Right ventricle myocardium inferior (tissue), 1 donor: ENCODE data around the gene GALNTL6. TPM values are rescaled to one million over a fixed set of nuclear protein-coding genes. Genes with fewer than 3 reads are reported as not detected.

Source experiments
- ATAC-seq: fragments of 200-7000 bp; cut with Tn5 transposase; one replicate; pipeline ENCODE4 v1.9.1; 2020; ENCODE audit warnings: mild to moderate bottlenecking, moderate library complexity
- DNase-seq: peaks from one replicate; pipeline ENCODE4 v3.0.0; 2021; ENCODE audit errors: missing footprints
- intact Hi-C: fragments of 100-400 bp; cut with DNase I; formaldehyde crosslinking; loops from one replicate; pipeline ENCODE4 v1.11.0; 2022
- total RNA-seq: library from RNA; stranded (reverse); fragmentation: NEBNext Ultra II Directional; extraction: Animal tissue kit (Norgen Biotek cat#: 25700); gene quantifications from one replicate; pipeline ENCODE4 v1.2.1, GENCODE V29; 2021
- donor health status: DM: no; HTN: yes; CAD: no; lungs with severe emphysema.

The GALNTL6 gene
- total RNA-seq, 1 donor from 2014 or later, result not detected

GRCh38 chr4:172153719-172154118 lies 340.5 kb downstream of the GALNTL6 start:
- no peak for DNase-seq
- intact Hi-C loops, result no loop called here
- no peak for ATAC-seq

- ATAC-seq (no peak), DNase-seq (no peak)
- intact Hi-C loops, result no loop called here
Observed at GRCh38 chr4:172155838-172156345, 342.7 kb downstream of the GALNTL6 start.

GRCh38 chr4:172157946-172158345 lies 344.7 kb downstream of the GALNTL6 start:
- ATAC-seq, result no peak
- intact Hi-C loops, result no loop called here

GRCh38 chr4:172163215-172163614 lies 350.0 kb downstream of the GALNTL6 start:
- intact Hi-C loops, result no loop called here
- no peak for DNase-seq
- ATAC-seq, result no peak

More at GRCh38 chr4:172157946-172158345, 344.7 kb downstream of the GALNTL6 start:
- DNase-seq, result no peak

- DNase-seq, result no peak
Observed at GRCh38 chr4:172168888-172169287, 355.7 kb downstream of the GALNTL6 start.

GRCh38 chr4:172169871-172170270 lies 356.7 kb downstream of the GALNTL6 start:
- ATAC-seq, result no peak
- intact Hi-C loops, result no loop called here
- DNase-seq, result no peak

More at GRCh38 chr4:172168888-172169287, 355.7 kb downstream of the GALNTL6 start:
- intact Hi-C loops, result no loop called here
- no peak for ATAC-seq

- intact Hi-C loops, result no loop called here
- DNase-seq (no peak), ATAC-seq (no peak)
Observed at GRCh38 chr4:172173206-172173605, 360.0 kb downstream of the GALNTL6 start.

- no peak for ATAC-seq
- no peak for DNase-seq
- intact Hi-C loops, result no loop called here
Observed at GRCh38 chr4:172177382-172177781, 364.2 kb downstream of the GALNTL6 start.

GRCh38 chr4:172188248-172188988 lies 375.2 kb downstream of the GALNTL6 start:
- intact Hi-C loops, result no loop called here
- DNase-seq (no peak), ATAC-seq (no peak)

- no peak for DNase-seq
- intact Hi-C loops, result loop anchor here (5.0 kb wide), 1 partner anchor 355 kb away; no protein-coding TSS in a partner anchor
- no peak for ATAC-seq
Observed at GRCh38 chr4:172202480-172203076, 389.4 kb downstream of the GALNTL6 start.

- ATAC-seq (no peak), DNase-seq (no peak)
- intact Hi-C loops, result no loop called here
Observed at GRCh38 chr4:172207258-172207657, 394.1 kb downstream of the GALNTL6 start.

- intact Hi-C loops, result no loop called here
- DNase-seq (no peak), ATAC-seq (no peak)
Observed at GRCh38 chr4:172207886-172208285, 394.7 kb downstream of the GALNTL6 start.

- no peak for DNase-seq
- no peak for ATAC-seq
- intact Hi-C loops, result no loop called here
Observed at GRCh38 chr4:172220679-172221078, 407.5 kb downstream of the GALNTL6 start.

- DNase-seq, result no peak
- no peak for ATAC-seq
- intact Hi-C loops, result no loop called here
Observed at GRCh38 chr4:172225457-172225856, 412.3 kb downstream of the GALNTL6 start.

- ATAC-seq (no peak), DNase-seq (no peak)
- intact Hi-C loops, result no loop called here
Observed at GRCh38 chr4:172232966-172233365, 419.8 kb downstream of the GALNTL6 start.

GRCh38 chr4:172243551-172243950 lies 430.3 kb downstream of the GALNTL6 start:
- no peak for ATAC-seq
- intact Hi-C loops, result no loop called here
- no peak for DNase-seq

GRCh38 chr4:172245516-172245915 lies 432.3 kb downstream of the GALNTL6 start:
- ATAC-seq, result no peak
- DNase-seq, result no peak
- intact Hi-C loops, result no loop called here

GRCh38 chr4:172253409-172253808 lies 440.2 kb downstream of the GALNTL6 start:
- DNase-seq, result no peak

GRCh38 chr4:172256820-172257219 lies 443.6 kb downstream of the GALNTL6 start:
- no peak for DNase-seq
- intact Hi-C loops, result no loop called here

More at GRCh38 chr4:172253409-172253808, 440.2 kb downstream of the GALNTL6 start:
- intact Hi-C loops, result no loop called here
- ATAC-seq, result no peak

GRCh38 chr4:172270397-172270796 lies 457.2 kb downstream of the GALNTL6 start:
- DNase-seq, result no peak

More at GRCh38 chr4:172256820-172257219, 443.6 kb downstream of the GALNTL6 start:
- ATAC-seq, result no peak

More at GRCh38 chr4:172270397-172270796, 457.2 kb downstream of the GALNTL6 start:
- ATAC-seq, result no peak
- intact Hi-C loops, result no loop called here
